ENCODE results near the gene GPR87.
A peak's percentile ranks its signal among the peaks of the same experiment; 100 is the strongest.

The GPR87 gene

GRCh38 chr3:151301787-151302186 is 14.8 kb downstream of the GPR87 start:
- Histone ChIP-seq H3K36me3 (ENCODE audit: control insufficient read depth in 1 of 2, insufficient read depth in 2 of 2, low read length in 2 of 2) (no peaks in the 10 kb centered on the region), H3K4me1 (ENCODE audit: control insufficient read depth in 1 of 2, insufficient read depth in 2 of 2, low read length in 2 of 2) (no peaks in the 10 kb centered on the region), H3K27me3 (ENCODE audit: low read depth, low read length) (no peaks in the 10 kb centered on the region), H3K27ac (ENCODE audit: low read length) (no peak overlapping the region), H3K4me3 (ENCODE audit: low read depth in 1 of 2, low read length in 2 of 2) (no peak overlapping the region), H3K9me3 (ENCODE audit: control insufficient read depth in 1 of 2, low read length in 2 of 2) (no peaks in the 10 kb centered on the region)

GRCh38 chr3:151300539-151300938 is 16.1 kb downstream of the GPR87 start:
- no peaks in the 10 kb centered on the region for H3K9me3 ChIP-seq (ENCODE audit: control insufficient read depth in 1 of 2, low read length in 2 of 2)
- no peaks in the 10 kb centered on the region for H3K36me3 ChIP-seq (ENCODE audit: control insufficient read depth in 1 of 2, insufficient read depth in 2 of 2, low read length in 2 of 2)
- H3K4me1 ChIP-seq (ENCODE audit: control insufficient read depth in 1 of 2, insufficient read depth in 2 of 2, low read length in 2 of 2): no peaks in the 10 kb centered on the region
- no peak overlapping the region for H3K27ac ChIP-seq (ENCODE audit: low read length)
- no peaks in the 10 kb centered on the region for H3K27me3 ChIP-seq (ENCODE audit: low read depth, low read length)
- H3K4me3 ChIP-seq (ENCODE audit: low read depth in 1 of 2, low read length in 2 of 2): no peak overlapping the region

- no peak overlapping the region for H3K27ac ChIP-seq (ENCODE audit: low read length)
- H3K36me3 ChIP-seq (ENCODE audit: control insufficient read depth in 1 of 2, insufficient read depth in 2 of 2, low read length in 2 of 2): no peaks in the 10 kb centered on the region
- no peaks in the 10 kb centered on the region for H3K27me3 ChIP-seq (ENCODE audit: low read depth, low read length)
- H3K9me3 ChIP-seq (ENCODE audit: control insufficient read depth in 1 of 2, low read length in 2 of 2): no peaks in the 10 kb centered on the region
- H3K4me3 ChIP-seq (ENCODE audit: low read depth in 1 of 2, low read length in 2 of 2): no peak overlapping the region
- no peaks in the 10 kb centered on the region for H3K4me1 ChIP-seq (ENCODE audit: control insufficient read depth in 1 of 2, insufficient read depth in 2 of 2, low read length in 2 of 2)
Measured at GRCh38 chr3:151299006-151299405, 17.6 kb downstream of the GPR87 start.

GRCh38 chr3:151297429-151297828 is 19.2 kb downstream of the GPR87 start:
- Histone ChIP-seq H3K27me3 (ENCODE audit: low read depth, low read length) (no peaks in the 10 kb centered on the region), H3K36me3 (ENCODE audit: control insufficient read depth in 1 of 2, insufficient read depth in 2 of 2, low read length in 2 of 2) (no peaks in the 10 kb centered on the region), H3K27ac (ENCODE audit: low read length) (no peak overlapping the region), H3K4me3 (ENCODE audit: low read depth in 1 of 2, low read length in 2 of 2) (no peak overlapping the region), H3K9me3 (ENCODE audit: control insufficient read depth in 1 of 2, low read length in 2 of 2) (no peaks in the 10 kb centered on the region), H3K4me1 (ENCODE audit: control insufficient read depth in 1 of 2, insufficient read depth in 2 of 2, low read length in 2 of 2) (no peaks in the 10 kb centered on the region)

- no peak overlapping the region for H3K4me3 ChIP-seq (ENCODE audit: low read depth in 1 of 2, low read length in 2 of 2)
- H3K27me3 ChIP-seq (ENCODE audit: low read depth, low read length): no peaks in the 10 kb centered on the region
- H3K9me3 ChIP-seq (ENCODE audit: control insufficient read depth in 1 of 2, low read length in 2 of 2): no peaks in the 10 kb centered on the region
- no peak overlapping the region for H3K27ac ChIP-seq (ENCODE audit: low read length)
- H3K4me1 ChIP-seq (ENCODE audit: control insufficient read depth in 1 of 2, insufficient read depth in 2 of 2, low read length in 2 of 2): no peaks in the 10 kb centered on the region
- no peaks in the 10 kb centered on the region for H3K36me3 ChIP-seq (ENCODE audit: control insufficient read depth in 1 of 2, insufficient read depth in 2 of 2, low read length in 2 of 2)
Measured at GRCh38 chr3:151296226-151296625, 20.4 kb downstream of the GPR87 start.

GRCh38 chr3:151293127-151293526 is 23.5 kb downstream of the GPR87 start:
- Histone ChIP-seq H3K27me3 (ENCODE audit: low read depth, low read length) (no peaks in the 10 kb centered on the region), H3K36me3 (ENCODE audit: control insufficient read depth in 1 of 2, insufficient read depth in 2 of 2, low read length in 2 of 2) (no peaks in the 10 kb centered on the region), H3K27ac (ENCODE audit: low read length) (no peak overlapping the region), H3K4me1 (ENCODE audit: control insufficient read depth in 1 of 2, insufficient read depth in 2 of 2, low read length in 2 of 2) (no peaks in the 10 kb centered on the region), H3K9me3 (ENCODE audit: control insufficient read depth in 1 of 2, low read length in 2 of 2) (no peaks in the 10 kb centered on the region), H3K4me3 (ENCODE audit: low read depth in 1 of 2, low read length in 2 of 2) (no peak overlapping the region)

- Histone ChIP-seq H3K4me1 (ENCODE audit: control insufficient read depth in 1 of 2, insufficient read depth in 2 of 2, low read length in 2 of 2) (no peaks in the 10 kb centered on the region), H3K4me3 (ENCODE audit: low read depth in 1 of 2, low read length in 2 of 2) (no peak overlapping the region), H3K9me3 (ENCODE audit: control insufficient read depth in 1 of 2, low read length in 2 of 2) (no peaks in the 10 kb centered on the region), H3K27me3 (ENCODE audit: low read depth, low read length) (no peaks in the 10 kb centered on the region), H3K27ac (ENCODE audit: low read length) (no peak overlapping the region), H3K36me3 (ENCODE audit: control insufficient read depth in 1 of 2, insufficient read depth in 2 of 2, low read length in 2 of 2) (no peaks in the 10 kb centered on the region)
Measured at GRCh38 chr3:151290673-151291072, 25.9 kb downstream of the GPR87 start.

GRCh38 chr3:151289445-151289844 is 27.2 kb downstream of the GPR87 start:
- H3K9me3 ChIP-seq (ENCODE audit: control insufficient read depth in 1 of 2, low read length in 2 of 2): no peaks in the 10 kb centered on the region
- no peak overlapping the region for H3K4me3 ChIP-seq (ENCODE audit: low read depth in 1 of 2, low read length in 2 of 2)
- peaks cover 0 to 1% of the 10 kb centered on the region in 2 donors for H3K4me1 ChIP-seq (ENCODE audit: control insufficient read depth in 1 of 2, insufficient read depth in 2 of 2, low read length in 2 of 2)
- H3K36me3 ChIP-seq (ENCODE audit: control insufficient read depth in 1 of 2, insufficient read depth in 2 of 2, low read length in 2 of 2): no peaks in the 10 kb centered on the region
- no peak overlapping the region for H3K27ac ChIP-seq (ENCODE audit: low read length)
- no peaks in the 10 kb centered on the region for H3K27me3 ChIP-seq (ENCODE audit: low read depth, low read length)

- H3K4me3 ChIP-seq (ENCODE audit: low read depth in 1 of 2, low read length in 2 of 2): no peak overlapping the region
- no peaks in the 10 kb centered on the region for H3K36me3 ChIP-seq (ENCODE audit: control insufficient read depth in 1 of 2, insufficient read depth in 2 of 2, low read length in 2 of 2)
- no peak overlapping the region for H3K27ac ChIP-seq (ENCODE audit: low read length)
- no peaks in the 10 kb centered on the region for H3K27me3 ChIP-seq (ENCODE audit: low read depth, low read length)
- H3K4me1 ChIP-seq (ENCODE audit: control insufficient read depth in 1 of 2, insufficient read depth in 2 of 2, low read length in 2 of 2): peaks cover 7 to 13% of the 10 kb centered on the region in 2 donors
- H3K9me3 ChIP-seq (ENCODE audit: control insufficient read depth in 1 of 2, low read length in 2 of 2): no peaks in the 10 kb centered on the region
Measured at GRCh38 chr3:151285940-151286339, 30.7 kb downstream of the GPR87 start.

- peak overlapping the region; percentile 36 for H3K27ac ChIP-seq (ENCODE audit: low read length)
- no peak overlapping the region for H3K4me3 ChIP-seq (ENCODE audit: low read depth in 1 of 2, low read length in 2 of 2)
- no peaks in the 10 kb centered on the region for H3K36me3 ChIP-seq (ENCODE audit: control insufficient read depth in 1 of 2, insufficient read depth in 2 of 2, low read length in 2 of 2)
- H3K9me3 ChIP-seq (ENCODE audit: control insufficient read depth in 1 of 2, low read length in 2 of 2): no peaks in the 10 kb centered on the region
- H3K27me3 ChIP-seq (ENCODE audit: low read depth, low read length): no peaks in the 10 kb centered on the region
- peaks cover 13 to 17% of the 10 kb centered on the region in 2 donors for H3K4me1 ChIP-seq (ENCODE audit: control insufficient read depth in 1 of 2, insufficient read depth in 2 of 2, low read length in 2 of 2)
Measured at GRCh38 chr3:151283907-151284461, 32.6 kb downstream of the GPR87 start.

GRCh38 chr3:151283387-151283786 is 33.2 kb downstream of the GPR87 start:
- H3K27ac ChIP-seq (ENCODE audit: low read length): peak overlapping the region; percentile 36
- H3K9me3 ChIP-seq (ENCODE audit: control insufficient read depth in 1 of 2, low read length in 2 of 2): no peaks in the 10 kb centered on the region
- H3K4me1 ChIP-seq (ENCODE audit: control insufficient read depth in 1 of 2, insufficient read depth in 2 of 2, low read length in 2 of 2): peaks cover 13 to 17% of the 10 kb centered on the region in 2 donors
- H3K4me3 ChIP-seq (ENCODE audit: low read depth in 1 of 2, low read length in 2 of 2): no peak overlapping the region
- no peaks in the 10 kb centered on the region for H3K36me3 ChIP-seq (ENCODE audit: control insufficient read depth in 1 of 2, insufficient read depth in 2 of 2, low read length in 2 of 2)
- H3K27me3 ChIP-seq (ENCODE audit: low read depth, low read length): no peaks in the 10 kb centered on the region

GRCh38 chr3:151282921-151283320 is 33.7 kb downstream of the GPR87 start:
- peaks cover 15 to 17% of the 10 kb centered on the region in 2 donors for H3K4me1 ChIP-seq (ENCODE audit: control insufficient read depth in 1 of 2, insufficient read depth in 2 of 2, low read length in 2 of 2)
- H3K27ac ChIP-seq (ENCODE audit: low read length): peak overlapping the region; percentile 76
- no peaks in the 10 kb centered on the region for H3K27me3 ChIP-seq (ENCODE audit: low read depth, low read length)
- H3K4me3 ChIP-seq (ENCODE audit: low read depth in 1 of 2, low read length in 2 of 2): no peak overlapping the region
- no peaks in the 10 kb centered on the region for H3K9me3 ChIP-seq (ENCODE audit: control insufficient read depth in 1 of 2, low read length in 2 of 2)
- no peaks in the 10 kb centered on the region for H3K36me3 ChIP-seq (ENCODE audit: control insufficient read depth in 1 of 2, insufficient read depth in 2 of 2, low read length in 2 of 2)
